IMR-90 (cell line): Measurements from ENCODE around the gene SH3RF1.

Source experiments
- CTCF ChIP-seq: conservative IDR thresholded peaks from 2 replicates; pipeline ENCODE4 v1.5.1; 2012; ENCODE audit warnings: mild to moderate bottlenecking, low read depth, low read length, improper control_type of control experiment
- USF2 ChIP-seq: fragments of 150-350 bp; IDR thresholded peaks from 2 replicates; pipeline ENCODE4 v1.6.1; 2017; ENCODE audit warnings: mild to moderate bottlenecking, antibody characterized with exemption, low read length, low read depth

- TF ChIP-seq CTCF (no peak), USF2 (no peak)
These were observed 218.2 kb downstream of the SH3RF1 start for GRCh38 chr4:169052594-169052945.
